IPS DF 19.7 (cell line): ENCODE results near the gene ANKRD29.

Experiments used
- DNase-seq: peaks from one replicate; pipeline ENCODE4 v3.0.0-alpha.2; 2013; ENCODE audit warnings: low read depth, low spot score

The ANKRD29 gene

GRCh38 chr18:23684515-23685197, 21.9 kb upstream of the ANKRD29 start:
- no peak for DNase-seq

- no peak for DNase-seq
Observed at GRCh38 chr18:23683671-23684070, 21.0 kb upstream of the ANKRD29 start.

- DNase-seq = no peak
Observed at GRCh38 chr18:23683155-23683554, 20.4 kb upstream of the ANKRD29 start.

- no peak for DNase-seq
Observed at GRCh38 chr18:23682472-23682871, 19.8 kb upstream of the ANKRD29 start.

GRCh38 chr18:23682045-23682444, 19.3 kb upstream of the ANKRD29 start:
- DNase-seq = no peak

- no peak for DNase-seq
Observed at GRCh38 chr18:23675896-23676295, 13.2 kb upstream of the ANKRD29 start.

GRCh38 chr18:23675236-23675635, 12.5 kb upstream of the ANKRD29 start:
- DNase-seq = no peak

GRCh38 chr18:23673725-23674124, 11.0 kb upstream of the ANKRD29 start:
- DNase-seq = no peak

- no peak for DNase-seq
Observed at GRCh38 chr18:23671564-23671963, 8.9 kb upstream of the ANKRD29 start.

GRCh38 chr18:23669804-23670405, 7.2 kb upstream of the ANKRD29 start:
- DNase-seq = no peak

GRCh38 chr18:23669202-23669766, 6.6 kb upstream of the ANKRD29 start:
- no peak for DNase-seq

GRCh38 chr18:23668731-23669130, 6.0 kb upstream of the ANKRD29 start:
- no peak for DNase-seq

- DNase-seq = no peak
Observed at GRCh38 chr18:23667114-23667513, 4.4 kb upstream of the ANKRD29 start.

- no peak for DNase-seq
Observed at GRCh38 chr18:23664674-23665073, 2.0 kb upstream of the ANKRD29 start.

- no peak for DNase-seq
Observed at GRCh38 chr18:23661735-23662308, 889 bp downstream of the ANKRD29 start.

- DNase-seq = no peak
Observed at GRCh38 chr18:23658285-23658684, 4.4 kb downstream of the ANKRD29 start.

GRCh38 chr18:23652232-23652631, 10.5 kb downstream of the ANKRD29 start:
- no peak for DNase-seq

GRCh38 chr18:23650968-23651927, 11.5 kb downstream of the ANKRD29 start:
- DNase-seq = no peak

GRCh38 chr18:23648940-23649607, 13.6 kb downstream of the ANKRD29 start:
- DNase-seq = no peak

GRCh38 chr18:23648456-23648855, 14.3 kb downstream of the ANKRD29 start:
- no peak for DNase-seq

- no peak for DNase-seq
Observed at GRCh38 chr18:23646282-23646681, 16.4 kb downstream of the ANKRD29 start.
